ES-I3 (cell line): ENCODE measurements around the gene EXOC3L4.
A peak's percentile ranks its signal among the peaks of the same experiment; 100 is the strongest.
"Not testable (repeated sequence)": the region's sequence is repeated elsewhere in the genome, so short reads cannot be mapped to it uniquely, and the experiment has no call there.

Experiments used
- H3K36me3 ChIP-seq: 2 replicates; pipeline ENCODE4 v1.6.1; 2013; ENCODE audit warnings: mild to moderate bottlenecking, low read length, control low read depth, moderate library complexity; ENCODE audit not compliant: insufficient read depth
- H3K4me1 ChIP-seq: 2 replicates; pipeline ENCODE4 v1.6.1; 2013; ENCODE audit warnings: mild to moderate bottlenecking, control low read depth, low read length; ENCODE audit not compliant: insufficient read depth
- H3K9ac ChIP-seq: 2 replicates; pipeline ENCODE4 v1.6.1; 2013; ENCODE audit warnings: low read depth, mild to moderate bottlenecking, low read length, moderate library complexity
- H3K9me3 ChIP-seq: 2 replicates; pipeline ENCODE4 v1.6.1; 2013; ENCODE audit warnings: mild to moderate bottlenecking, low read length, moderate library complexity; ENCODE audit not compliant: control insufficient read depth, insufficient read depth

EXOC3L4 gene

DNA sequence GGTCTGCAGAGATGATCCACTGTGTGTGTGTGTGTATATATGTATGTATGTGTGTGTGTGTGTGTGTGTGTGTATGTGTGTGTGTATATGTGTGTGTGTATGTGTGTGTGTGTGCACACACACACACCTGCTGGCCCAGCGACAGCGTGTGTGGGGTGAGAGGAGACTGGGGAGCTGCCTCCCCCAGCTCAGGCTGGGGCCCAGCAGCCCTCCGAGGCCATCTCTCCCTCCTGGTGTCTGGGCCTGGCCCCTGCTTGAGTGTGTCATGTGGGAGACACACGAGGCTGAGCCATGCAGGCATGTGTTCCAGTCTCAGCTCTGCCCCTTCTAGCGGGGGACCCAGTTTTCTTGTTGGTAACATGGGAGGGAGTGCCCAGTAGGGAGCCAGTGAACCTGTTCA lies 18.8 kb downstream of the EXOC3L4 start:
- H3K9me3 ChIP-seq: no peaks in the 10 kb centered on the region
- H3K36me3 ChIP-seq: no peaks in the 10 kb centered on the region
- no peak overlapping the region for H3K9ac ChIP-seq
- H3K4me1 ChIP-seq: peaks cover 29% of the 10 kb centered on the region

DNA sequence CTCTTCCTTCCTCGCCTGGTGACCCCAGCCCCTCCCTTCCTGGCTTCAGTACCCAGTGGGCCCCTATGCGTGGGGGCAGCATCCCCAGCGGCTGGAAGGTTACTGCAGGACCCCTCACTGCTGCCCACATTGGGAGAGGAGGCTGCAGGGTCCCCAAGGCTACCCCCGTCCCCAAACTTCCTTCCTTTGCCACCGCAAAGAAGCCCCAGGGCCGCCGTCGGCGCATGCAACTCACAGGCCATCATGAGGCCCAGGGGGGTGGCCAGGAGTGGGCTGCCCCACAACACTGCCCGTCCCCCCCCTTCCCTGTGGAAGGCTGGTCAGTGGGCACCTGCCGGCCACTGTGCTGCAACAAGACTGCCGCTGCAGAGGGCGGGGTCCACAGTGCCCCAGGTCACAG lies 19.2 kb downstream of the EXOC3L4 start:
- H3K36me3 ChIP-seq: no peaks in the 10 kb centered on the region
- no peaks in the 10 kb centered on the region for H3K9me3 ChIP-seq
- H3K9ac ChIP-seq: no peak overlapping the region
- peaks cover 24% of the 10 kb centered on the region for H3K4me1 ChIP-seq

DNA sequence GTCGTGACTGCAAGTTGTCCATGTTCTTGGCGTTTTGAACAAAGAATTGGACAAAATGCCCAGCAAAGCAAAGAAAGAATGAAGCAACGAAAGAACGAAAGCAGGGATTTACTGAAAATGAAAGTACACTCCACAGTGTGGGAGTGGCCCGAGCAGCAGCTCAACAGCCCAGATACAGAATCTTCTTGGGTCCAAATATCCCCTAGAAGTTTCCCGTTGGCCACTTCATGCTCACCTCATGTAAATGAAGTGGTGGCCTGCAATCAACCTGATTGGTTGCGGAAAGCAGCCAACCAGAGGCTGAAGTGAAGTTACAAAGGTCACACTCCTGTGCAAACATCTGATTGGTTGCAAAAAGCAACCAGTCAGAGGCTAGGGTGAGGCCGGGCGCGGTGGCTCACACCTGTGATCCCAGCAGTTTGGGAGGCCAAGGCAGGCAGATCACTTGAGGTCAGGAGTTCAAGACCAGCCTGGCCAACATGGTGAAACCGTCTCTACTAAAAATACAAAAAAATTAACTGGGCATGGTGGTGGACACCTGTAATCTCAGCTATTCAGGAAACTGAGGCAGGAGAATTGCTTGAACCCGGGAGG lies 20.7 kb downstream of the EXOC3L4 start:
- peaks cover 24% of the 10 kb centered on the region for H3K4me1 ChIP-seq
- not testable (repeated sequence) for H3K9me3 ChIP-seq, H3K36me3 ChIP-seq, H3K9ac ChIP-seq

DNA sequence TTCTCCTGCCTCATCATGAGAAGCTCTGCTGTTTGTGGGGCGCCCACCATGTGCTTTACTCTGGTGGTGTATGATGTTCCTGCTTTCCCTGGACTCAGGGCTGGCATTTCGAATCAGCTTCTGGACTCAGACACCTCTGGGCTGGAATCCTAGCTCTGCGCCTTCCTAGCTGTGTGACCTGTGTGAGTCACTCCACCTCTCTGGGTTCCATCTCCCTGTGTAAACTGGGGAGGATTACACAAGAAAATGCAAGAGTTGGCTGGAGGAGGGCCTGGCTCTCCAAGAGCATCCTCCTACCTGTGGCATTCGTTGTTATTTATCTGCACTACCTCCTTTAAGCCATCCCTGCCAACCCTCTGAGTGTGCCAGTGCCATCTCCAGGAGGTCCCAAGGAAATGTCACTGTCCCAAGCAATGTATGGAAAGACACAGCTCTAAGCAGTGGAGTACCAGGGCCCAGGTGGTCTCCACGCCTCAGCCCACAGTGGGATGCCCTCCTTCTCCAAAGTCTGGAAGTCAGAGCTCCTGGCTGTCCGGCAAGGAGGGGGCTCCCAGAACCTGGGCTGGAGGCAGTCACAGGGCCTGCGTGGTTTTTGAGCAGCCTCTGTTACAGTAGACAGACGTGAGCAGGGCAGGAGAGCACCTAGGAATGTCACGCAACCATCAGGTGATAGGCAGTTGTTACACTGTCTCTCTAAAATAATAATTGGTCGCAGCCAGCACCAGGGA lies 21.5 kb downstream of the EXOC3L4 start:
- Histone ChIP-seq H3K36me3 (no peaks in the 10 kb centered on the region), H3K4me1 (peaks cover 17% of the 10 kb centered on the region), H3K9ac (no peak overlapping the region), H3K9me3 (no peaks in the 10 kb centered on the region)

DNA sequence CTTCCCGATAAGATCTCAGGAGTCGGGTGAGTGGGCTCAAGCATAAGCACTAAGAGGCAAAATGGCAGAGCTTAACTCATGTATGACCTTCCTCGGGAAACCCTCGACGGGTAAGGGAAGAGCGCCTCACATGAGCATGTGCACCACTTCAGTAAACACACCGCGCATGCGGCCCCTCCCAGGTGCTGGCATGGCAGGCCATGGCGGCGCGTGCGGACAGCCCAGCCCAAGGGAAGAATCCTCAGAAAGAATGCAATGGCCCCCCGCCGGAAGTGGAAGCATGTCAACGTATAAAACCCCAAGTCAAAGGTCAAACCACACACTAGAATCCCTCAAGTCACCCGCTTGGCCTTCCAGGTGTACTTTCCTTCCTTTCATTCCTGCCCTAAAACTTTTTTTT lies 22.1 kb downstream of the EXOC3L4 start:
- no peaks in the 10 kb centered on the region for H3K36me3 ChIP-seq
- no peak overlapping the region for H3K9ac ChIP-seq
- peaks cover 16% of the 10 kb centered on the region for H3K4me1 ChIP-seq
- no peaks in the 10 kb centered on the region for H3K9me3 ChIP-seq

DNA sequence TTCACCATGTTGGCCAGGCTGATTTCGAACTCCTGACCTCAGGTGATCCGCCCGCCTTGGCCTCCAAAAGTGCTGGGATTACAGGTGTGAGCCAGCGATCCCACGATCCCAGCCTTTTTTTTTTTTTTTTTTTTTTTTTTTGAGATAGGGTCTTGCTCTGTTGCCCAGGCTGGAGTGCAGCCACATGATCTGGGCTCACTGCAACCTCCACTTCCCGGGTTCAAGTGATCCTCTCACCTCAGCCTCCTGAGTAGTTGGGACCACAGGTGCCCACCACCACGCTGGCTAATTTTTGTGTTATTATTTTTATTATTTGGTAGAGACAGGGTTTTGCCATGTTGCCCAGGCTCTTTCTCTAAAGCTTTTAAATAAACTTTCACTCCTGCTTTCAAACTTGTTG lies 23.0 kb downstream of the EXOC3L4 start:
- not testable (repeated sequence) for H3K36me3 ChIP-seq, H3K4me1 ChIP-seq, H3K9me3 ChIP-seq, H3K9ac ChIP-seq

DNA sequence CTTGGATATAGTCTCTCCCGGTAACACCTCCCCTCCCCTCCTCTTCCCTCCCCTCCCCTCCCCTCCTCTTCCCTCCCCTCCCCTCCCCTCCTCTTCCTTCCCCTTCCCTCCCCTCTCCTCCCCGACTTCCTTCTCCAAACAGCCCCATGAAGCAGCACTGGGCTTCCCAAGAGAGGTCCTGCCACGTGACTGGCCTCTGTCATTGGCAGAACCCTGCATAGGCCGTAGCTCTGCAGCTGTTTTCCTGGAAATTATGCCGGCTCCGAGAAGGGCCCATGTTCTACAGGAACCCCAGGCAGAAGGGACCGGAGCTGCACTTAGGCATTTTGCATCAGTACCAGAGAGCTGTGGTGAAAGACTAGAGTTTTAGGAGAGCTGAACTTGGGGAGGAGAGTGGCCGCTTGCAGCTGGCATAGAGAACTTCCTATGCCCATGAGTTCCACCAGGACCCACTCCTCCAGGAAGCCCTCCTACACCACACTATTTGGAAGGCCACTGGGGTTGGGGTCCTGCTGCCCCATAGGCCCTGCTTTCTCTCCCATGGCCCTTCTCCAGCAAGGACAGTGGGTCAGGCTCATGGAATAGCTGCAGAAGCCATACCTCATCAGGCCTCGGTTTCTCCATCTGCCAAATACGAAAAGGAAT lies 23.6 kb downstream of the EXOC3L4 start:
- no peaks in the 10 kb centered on the region for H3K9me3 ChIP-seq
- H3K4me1 ChIP-seq: peaks cover 9% of the 10 kb centered on the region
- no peaks in the 10 kb centered on the region for H3K36me3 ChIP-seq
- no peak overlapping the region for H3K9ac ChIP-seq

DNA sequence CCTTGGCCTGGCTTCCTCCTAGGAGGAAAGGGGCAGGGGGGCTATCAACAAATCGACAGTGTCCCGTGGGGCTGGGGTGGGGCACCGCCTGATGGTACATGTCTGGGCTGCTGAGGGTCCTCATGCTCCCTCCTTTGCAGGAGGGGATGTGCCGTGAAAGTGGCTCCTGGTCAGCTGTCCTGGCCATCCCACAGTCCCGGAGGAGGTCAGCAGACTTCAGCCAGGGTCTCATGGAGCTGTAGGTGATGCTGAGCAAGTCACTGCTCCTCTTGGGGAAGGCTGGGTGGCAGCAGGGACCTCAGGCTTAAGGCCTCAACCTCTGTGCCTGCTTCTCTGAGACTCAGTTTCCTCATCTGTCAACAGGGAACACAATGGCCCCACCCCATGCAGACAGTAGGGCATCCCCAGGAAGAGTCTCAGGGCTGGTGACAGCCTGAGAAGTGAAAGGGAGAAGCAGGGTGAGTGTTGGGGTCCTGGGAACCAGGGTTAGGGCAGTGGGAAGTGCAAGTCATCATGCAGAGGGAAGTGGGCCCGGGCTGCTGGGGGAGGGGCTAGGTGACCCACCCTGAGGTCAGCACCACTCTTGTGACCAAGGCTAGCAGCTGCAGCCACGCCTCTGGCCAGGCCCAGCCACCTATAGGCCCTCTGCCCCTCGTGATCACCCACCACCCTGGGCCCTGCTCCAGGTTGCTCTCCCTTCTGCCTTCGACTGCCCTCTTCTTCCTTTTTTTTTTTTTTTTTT lies 24.3 kb downstream of the EXOC3L4 start:
- no peaks in the 10 kb centered on the region for H3K9me3 ChIP-seq
- no peaks in the 10 kb centered on the region for H3K36me3 ChIP-seq
- H3K4me1 ChIP-seq: peaks cover 9% of the 10 kb centered on the region
- H3K9ac ChIP-seq: no peak overlapping the region

DNA sequence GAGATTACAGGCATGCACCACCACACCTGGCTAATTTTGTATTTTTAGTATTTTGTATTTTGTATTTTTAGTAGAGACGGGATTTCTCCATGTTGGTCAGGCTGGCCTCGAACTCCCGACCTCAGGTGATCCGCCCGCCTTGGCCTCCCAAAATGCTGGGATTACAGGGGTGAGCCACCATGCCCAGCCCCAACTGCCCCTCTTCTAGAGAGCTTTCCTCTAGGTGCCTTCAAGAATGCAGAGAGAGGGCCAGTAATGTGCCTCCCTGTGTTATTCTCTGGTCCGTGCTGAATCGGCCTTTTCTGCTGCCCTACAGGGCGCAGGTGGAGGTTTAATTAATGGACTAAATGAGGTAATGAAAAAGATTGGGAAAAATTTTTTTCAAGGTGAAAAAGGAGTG lies 25.0 kb downstream of the EXOC3L4 start:
- not testable (repeated sequence) for H3K36me3 ChIP-seq, H3K9ac ChIP-seq, H3K9me3 ChIP-seq
- H3K4me1 ChIP-seq: peaks cover 14% of the 10 kb centered on the region

DNA sequence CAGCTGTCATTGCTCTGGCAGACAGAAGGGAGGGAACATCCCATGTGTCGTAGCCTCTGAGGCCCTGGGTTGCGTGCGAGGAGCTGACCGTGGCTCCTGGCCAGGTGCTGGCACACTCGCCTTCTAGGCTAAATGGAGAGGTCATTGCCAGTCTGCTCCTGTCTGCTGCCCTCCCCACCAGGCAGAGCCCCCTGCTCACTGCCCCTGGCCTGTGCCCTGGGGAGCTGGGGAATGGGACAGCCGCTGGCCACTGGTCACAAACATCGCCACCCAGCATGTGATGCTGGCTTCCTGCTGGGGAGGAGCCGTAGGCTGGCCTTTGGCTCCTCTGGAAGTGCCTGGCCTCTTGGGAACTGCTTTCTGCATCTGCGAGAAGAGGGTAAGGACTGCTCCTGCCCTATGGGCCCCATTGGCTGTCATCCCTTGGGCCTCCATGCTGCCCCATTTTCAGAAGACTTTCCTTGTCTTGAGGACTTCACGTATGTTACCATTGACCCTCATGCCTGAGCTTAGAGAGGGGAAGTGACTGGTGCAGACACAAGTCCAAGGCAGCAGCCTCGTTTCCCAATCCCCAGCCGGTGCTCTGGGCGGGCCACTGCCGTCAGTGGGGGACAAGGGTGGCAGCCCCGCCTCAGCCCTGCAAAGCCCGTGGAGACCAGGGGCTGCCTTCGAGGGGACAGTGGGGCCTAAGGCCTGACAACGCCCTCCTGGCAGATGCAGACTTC lies 26.8 kb downstream of the EXOC3L4 start:
- H3K4me1 ChIP-seq: peaks cover 14% of the 10 kb centered on the region
- no peaks in the 10 kb centered on the region for H3K36me3 ChIP-seq
- H3K9me3 ChIP-seq: no peaks in the 10 kb centered on the region
- no peak overlapping the region for H3K9ac ChIP-seq

DNA sequence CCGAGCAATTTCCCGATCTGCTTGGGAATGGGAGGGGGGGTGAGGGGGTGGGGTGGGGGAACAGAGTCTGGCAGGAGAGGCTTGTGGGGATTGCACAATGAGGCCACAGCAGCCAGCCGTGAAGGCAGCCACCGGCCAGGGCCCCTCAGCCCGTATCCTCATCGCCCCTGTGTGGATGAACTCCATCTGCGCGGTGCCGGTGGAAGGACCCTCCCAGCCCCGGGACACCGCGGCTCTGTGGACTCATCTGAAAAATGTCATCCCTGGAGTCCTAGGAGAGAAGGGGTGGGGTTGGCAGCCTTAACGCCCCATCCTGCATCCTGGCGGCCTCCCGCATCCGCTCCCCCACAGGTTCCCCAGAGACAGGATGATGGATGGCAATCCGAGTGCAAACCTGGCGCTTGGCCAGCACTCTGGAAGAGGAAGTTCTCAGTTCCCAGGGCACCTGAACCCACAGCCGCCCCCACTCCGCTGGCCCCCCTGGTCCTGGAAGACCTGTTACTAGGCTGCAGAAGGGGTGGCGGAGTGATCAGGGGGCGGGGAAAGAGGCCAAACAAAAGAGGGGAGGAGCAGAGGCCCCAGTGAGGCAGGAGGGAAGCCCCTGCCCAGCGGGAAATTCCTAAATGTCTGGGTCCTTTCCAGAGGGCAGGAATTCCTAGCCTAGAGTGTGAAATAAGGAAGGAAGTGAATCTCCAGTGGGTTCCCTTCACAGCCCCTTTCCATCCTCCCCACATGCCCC lies 27.5 kb downstream of the EXOC3L4 start:
- H3K9me3 ChIP-seq: no peaks in the 10 kb centered on the region
- H3K4me1 ChIP-seq: peaks cover 14% of the 10 kb centered on the region
- no peaks in the 10 kb centered on the region for H3K36me3 ChIP-seq
- peak overlapping the region; percentile 51 for H3K9ac ChIP-seq

DNA sequence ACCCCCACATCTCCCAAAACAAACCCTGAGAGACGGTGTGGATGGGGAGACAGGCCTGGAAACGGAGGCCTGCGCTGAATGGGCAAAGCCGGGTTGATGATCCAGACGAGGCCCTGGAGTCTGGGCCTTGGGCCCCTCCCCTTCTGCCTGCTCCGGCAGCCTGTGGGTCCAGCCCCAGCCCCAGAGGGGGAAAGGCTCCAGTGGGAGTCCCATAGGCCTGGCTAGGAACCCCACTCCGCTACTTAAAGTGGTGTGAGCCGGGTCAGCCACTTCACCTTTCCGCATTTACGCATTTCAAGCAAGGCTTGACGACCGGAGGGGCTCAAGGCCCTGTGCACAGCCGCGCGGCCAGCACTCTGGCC lies 28.0 kb downstream of the EXOC3L4 start:
- Histone ChIP-seq H3K9ac (peak overlapping the region; percentile 51), H3K9me3 (no peaks in the 10 kb centered on the region), H3K4me1 (peaks cover 13% of the 10 kb centered on the region), H3K36me3 (no peaks in the 10 kb centered on the region; the same call in 1 of the 2 replicates)

DNA sequence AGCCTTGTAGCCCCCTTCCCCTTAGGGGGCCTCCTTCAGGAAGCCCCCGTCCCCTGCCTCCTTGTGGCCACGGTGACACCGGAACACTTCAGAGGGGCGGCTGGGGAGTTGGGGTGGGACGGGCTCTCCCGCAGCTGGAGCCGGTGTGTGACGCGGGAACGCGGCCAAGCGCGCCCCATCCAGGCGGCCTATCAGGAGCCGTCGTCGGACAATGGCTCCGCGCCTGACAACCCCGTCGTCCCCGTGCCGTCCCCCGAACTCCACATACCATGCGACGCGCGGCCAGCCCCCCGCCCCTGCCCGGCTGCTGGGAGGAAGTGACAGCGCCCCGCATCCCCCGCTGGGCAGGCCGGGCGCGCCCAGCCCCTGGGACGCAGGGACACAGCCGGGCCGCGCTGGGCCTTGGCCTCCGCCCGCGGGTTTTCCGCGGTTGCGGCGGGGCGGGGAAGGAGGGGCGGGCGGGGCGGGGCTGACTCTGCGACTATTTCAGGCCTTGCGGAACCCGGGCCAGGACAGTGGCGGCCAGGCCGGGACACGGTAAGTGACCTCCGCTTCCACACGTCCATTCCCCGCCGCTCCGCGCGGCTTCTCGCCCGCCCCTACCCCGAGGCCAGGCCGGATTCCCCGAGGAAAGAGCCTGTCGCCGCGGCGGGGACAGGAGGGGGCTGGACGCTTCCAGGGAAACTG lies 28.6 kb downstream of the EXOC3L4 start, which contains the start of gene TNFAIP2:
TNFAIP2 (plus strand) TSS at position 515 of the 687 bp plus-strand sequence. CDS start 2,997 bp downstream, outside the sequence.
- Histone ChIP-seq H3K9ac (peak within 1 kb of the TSS; percentile 51), H3K9me3 (no peaks in the 10 kb centered on the region), H3K36me3 (no peaks in the 10 kb centered on the region; the same call in 1 of the 2 replicates), H3K4me1 (peaks cover 11% of the 10 kb centered on the region)
